KBM-7 (cell line): ENCODE results near the gene OR1I1.
"Not testable (repeated sequence)": the region's sequence is repeated elsewhere in the genome, so short reads cannot be mapped to it uniquely, and the experiment has no call there.

Experiments used
- DNase-seq: peaks from one replicate; pipeline ENCODE4 v3.0.0-alpha.2; 2015
- in situ Hi-C: fragments of 300-500 bp; cut with MboI; formaldehyde crosslinking; loops from 2 replicates; pipeline ENCODE4 v1.14.3; 2020; ENCODE audit warnings: low sequenced_read_pairs, low pct_unique_long_range_greater_than_20kb, mixed read lengths

Gene OR1I1, protein sequence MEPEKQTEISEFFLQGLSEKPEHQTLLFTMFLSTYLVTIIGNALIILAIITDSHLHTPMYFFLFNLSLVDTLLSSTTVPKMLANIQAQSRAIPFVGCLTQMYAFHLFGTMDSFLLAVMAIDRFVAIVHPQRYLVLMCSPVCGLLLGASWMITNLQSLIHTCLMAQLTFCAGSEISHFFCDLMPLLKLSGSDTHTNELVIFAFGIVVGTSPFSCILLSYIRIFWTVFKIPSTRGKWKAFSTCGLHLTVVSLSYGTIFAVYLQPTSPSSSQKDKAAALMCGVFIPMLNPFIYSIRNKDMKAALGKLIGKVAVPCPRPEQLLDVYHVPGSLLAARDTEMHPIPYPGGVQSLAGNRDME

DNA sequence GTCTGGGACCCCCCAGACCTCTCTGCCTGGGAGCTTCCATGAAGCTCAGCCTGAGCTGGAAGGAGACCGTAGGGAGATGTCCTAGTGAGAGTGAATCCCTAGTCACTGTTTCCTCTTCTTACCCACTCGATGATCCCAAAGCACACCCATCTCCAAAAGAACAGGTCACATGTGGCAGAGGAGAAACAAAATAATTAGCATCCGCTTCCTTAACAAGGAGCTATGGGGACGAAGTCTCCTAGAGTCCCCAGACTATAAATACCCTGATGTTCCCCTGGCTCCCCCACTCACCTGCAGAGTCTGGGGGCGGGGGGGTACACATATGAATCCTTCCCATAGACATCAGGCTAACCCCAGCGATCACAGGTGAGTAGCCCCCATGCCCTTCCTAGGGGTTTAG, at the start of gene OR1I1:
Gene OR1I1, plus strand, starts transcription at position 301 of the 400 bp plus-strand sequence. CDS start 4,855 bp downstream, outside the sequence.
- in situ Hi-C loops: no loop called here
- DNase-seq: no peak

DNA sequence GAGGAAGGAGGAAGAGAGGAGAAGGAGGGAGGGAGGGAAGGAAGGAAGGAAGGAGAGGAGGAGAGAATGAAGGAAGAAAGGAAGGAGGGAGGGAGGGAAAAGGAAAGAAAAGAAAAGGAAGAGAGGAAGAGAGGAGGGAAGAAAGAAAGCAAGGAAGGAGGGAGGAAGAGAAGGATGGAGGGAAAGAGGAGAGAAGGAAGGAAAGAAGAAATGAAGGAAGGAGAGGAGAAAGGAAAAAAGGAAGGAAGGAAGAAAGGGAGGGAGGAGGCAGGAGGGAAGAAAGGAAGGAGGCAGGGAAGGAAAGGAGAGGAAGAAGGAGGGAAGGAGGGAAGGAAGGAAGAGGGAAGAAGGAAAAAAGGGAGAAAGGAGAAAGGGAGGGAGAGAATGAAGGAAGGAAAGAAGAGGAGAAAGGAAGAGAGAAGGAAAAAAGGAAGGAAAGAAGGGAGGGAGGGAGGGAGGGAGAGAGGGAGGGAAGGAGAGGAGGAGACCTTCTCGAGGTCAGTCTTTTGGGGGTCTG, 46.2 kb upstream of the OR1I1 start:
- DNase-seq: no peak
- in situ Hi-C loops: no loop called here

DNA sequence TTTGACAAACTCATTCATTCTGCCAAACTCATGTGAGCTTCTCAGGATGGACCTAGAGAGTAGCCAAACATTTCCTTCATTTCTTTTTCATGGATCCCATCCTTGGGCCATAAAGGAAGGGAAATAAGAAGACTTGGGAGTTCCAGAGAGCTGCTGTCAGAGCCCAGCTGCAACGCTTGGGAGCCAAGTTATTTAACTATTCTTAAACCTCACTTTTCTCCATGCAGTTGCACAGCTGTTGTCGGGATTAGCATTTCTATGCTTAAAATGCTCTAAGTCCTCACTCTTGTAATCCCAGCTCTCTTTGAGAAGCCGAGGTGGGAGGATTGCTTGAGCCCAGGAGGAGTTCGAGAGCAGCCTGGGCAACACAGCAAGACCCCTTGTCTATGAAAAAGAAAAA, 44.4 kb upstream of the OR1I1 start:
- in situ Hi-C loops: no loop called here
- no peak for DNase-seq

DNA sequence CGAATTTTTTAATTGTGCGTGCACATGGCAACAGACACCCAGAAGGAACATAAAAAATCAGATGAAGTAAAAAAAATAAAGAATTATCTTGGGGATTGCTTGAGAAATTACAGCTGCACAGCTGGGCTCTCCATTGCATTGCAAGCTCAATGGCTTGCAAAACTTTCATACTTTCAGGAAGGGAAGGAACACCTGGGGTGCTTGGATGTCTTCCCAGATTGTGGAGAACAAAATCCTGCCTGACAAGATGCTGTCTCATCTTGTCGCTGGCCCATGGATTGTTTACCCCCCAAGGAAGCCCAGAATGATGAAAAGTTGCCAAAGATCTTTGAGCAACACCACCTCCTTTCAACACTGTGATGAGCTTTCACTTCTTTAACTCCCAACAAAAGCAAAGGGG, 43.7 kb upstream of the OR1I1 start:
- DNase-seq: no peak
- in situ Hi-C loops: no loop called here

DNA sequence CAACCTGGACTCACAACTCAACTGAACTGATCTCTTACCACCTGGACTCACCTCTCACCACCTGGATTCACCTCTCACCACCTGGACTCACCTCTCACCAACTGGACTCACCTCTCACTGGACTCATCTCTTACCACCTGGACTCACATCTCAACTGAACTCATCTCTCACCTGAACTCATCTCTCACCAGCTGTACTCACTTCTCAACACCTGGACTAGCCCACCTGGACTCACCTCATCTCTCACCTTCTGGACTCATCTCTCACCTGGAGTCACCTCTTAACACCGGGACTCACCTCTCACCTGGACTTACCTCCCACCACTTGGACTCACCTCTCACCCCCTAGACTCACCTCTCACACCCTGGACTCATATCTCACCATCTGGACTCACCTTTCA, 40.0 kb upstream of the OR1I1 start:
- DNase-seq: no peak
- in situ Hi-C loops: no loop called here

DNA sequence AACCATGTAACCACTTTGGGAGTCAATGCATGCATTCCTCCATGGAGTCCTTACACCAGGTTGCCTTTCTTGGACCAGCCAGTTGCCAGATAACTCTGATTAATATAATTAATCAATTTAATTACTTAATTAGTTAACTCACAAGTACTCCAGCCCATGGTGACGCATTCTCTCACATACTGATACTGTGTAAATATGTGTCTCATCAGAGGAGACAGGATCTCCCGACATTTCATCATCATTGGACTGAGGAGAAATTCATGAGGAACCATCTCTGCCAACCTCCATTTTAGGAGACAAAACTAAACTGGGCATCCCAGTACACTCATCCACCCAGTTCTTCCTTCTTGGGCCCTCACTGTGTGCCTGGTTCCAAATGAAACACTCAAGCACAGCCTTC, 39.2 kb upstream of the OR1I1 start:
- in situ Hi-C loops: no loop called here
- no peak for DNase-seq

DNA sequence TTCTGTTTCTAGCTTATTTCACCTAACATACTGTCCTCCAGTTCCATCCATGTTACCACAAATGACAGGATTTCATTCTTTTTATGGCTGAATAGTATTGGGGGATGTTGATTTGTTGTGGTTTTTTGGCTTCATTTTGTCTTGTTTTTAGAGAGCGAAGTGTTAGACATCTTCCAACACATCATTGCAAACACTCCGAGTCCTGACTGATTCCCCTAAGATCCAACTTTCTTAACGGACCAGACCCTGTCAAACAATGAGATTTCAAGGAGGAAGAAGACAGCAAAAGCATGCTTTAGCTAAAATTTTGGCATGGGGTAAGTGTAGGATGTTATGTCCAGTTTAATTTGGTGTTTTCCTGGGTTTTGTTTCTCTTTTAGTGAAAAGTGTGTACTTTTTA, 36.5 kb upstream of the OR1I1 start:
- in situ Hi-C loops: no loop called here
- DNase-seq: no peak

DNA sequence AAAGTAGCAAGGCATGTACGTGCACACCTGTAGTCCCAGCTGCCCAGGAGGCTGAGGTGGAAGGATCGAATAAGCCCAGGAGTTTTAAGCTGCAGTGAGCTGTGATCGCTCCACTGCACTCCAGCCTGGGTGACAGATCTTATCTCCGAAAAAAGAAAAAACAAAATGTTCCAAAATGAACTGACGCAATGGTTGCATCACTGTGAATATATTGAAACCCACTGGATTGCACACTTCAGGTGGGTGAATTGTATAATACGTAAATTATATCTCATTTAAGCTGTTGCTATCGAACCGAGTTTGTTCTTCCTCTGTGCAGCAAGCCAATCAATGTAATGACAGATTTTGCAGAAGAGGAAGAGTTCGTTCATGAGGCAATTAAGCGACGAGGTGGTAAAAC, 34.3 kb upstream of the OR1I1 start:
- in situ Hi-C loops: no loop called here

DNA sequence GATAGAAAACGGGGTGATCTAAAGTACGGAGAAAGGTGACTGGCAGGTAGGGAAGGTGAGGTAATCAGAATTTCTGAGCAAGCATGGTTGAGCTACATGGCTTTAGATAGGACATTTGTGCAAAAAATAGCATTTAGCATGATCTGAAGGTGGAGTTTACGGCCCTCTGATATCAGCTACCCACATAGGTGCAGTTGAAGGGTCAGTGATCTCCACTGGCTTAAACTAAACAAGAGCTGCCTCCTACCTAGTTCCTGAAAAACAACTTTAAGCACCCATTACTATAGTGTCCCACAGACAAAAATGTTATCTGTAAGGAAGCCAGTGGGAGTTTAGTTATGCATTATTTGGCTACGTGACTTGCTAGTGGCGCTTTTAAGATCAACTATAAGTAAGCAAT, 33.9 kb upstream of the OR1I1 start:
- DNase-seq: no peak
- in situ Hi-C loops: no loop called here

More for the DNA sequence above, 34.3 kb upstream of the OR1I1 start:
- DNase-seq: no peak

DNA sequence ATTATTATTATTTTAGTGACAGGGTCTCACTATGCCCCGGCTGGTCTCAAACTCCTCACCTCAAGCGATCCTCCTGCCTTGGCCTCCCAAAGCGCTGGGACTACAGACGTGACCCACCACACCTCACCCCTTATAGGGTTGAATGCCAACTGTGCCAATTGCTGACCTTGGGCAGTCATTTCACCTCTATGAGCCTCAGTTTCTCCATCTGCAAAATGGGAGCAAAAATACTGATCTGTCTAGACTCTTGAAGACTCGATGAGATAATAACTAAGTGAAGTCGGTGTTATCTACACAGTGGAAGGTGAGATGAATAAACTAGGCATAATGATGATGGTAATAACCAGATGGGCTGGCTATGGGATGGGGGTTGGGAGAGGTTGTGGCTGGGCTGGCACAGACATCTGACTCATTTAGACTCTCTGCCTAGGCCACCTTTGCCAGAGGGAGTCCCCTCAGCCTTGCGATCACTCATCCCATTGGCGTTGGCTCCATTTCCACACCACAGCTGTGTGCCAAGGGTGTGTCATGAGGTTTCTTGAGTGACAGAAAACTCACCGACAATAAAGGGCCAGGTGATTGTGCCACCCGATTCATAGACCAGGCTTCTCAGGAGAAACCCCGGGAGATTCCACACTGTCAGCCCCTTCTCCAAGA, 33.0 kb upstream of the OR1I1 start, which contains the start of gene CASP14:
Gene CASP14, plus strand, starts transcription at position 596 of the 657 bp plus-strand sequence. CDS start 2,772 bp downstream, outside the sequence.
- in situ Hi-C loops: no loop called here
- no peak for DNase-seq

DNA sequence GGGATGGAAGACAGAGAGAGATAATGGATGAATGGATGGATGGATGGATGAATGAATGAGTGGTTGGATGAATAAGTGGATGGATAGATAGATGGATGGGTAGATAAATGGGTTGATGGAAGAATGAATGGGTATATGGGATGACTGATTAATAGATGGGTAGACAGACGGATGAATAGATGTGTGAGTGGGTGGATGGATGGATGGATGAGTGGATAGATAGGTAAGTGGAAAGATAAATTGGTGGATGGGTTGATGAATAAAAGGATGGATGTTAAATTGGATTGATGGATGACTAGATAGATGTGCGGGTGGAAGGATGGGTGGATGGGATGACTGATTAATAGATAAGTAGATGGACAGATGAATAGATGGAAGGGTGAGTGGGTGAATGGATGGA, 31.4 kb upstream of the OR1I1 start:
- in situ Hi-C loops: no loop called here
- DNase-seq: no peak

DNA sequence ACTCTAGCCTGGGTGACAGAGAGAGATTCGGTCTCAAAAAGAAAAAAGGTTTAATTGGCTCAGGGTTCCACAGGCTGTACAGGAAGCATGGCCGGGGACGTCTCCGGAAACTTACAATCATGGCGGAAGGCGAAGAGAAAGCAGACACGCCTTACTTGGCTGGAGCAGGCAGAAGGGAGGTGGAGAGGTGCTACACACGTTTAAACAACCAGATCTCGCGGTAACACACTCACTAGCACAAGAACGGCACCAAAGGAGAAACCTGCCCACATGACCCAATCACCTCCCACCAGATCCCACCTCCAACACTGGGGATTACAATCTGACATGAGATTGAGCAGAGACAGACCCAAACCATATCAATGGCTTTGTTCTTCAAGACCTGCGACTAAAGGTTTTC, 20.0 kb upstream of the OR1I1 start:
- in situ Hi-C loops: no loop called here
- DNase-seq: no peak

DNA sequence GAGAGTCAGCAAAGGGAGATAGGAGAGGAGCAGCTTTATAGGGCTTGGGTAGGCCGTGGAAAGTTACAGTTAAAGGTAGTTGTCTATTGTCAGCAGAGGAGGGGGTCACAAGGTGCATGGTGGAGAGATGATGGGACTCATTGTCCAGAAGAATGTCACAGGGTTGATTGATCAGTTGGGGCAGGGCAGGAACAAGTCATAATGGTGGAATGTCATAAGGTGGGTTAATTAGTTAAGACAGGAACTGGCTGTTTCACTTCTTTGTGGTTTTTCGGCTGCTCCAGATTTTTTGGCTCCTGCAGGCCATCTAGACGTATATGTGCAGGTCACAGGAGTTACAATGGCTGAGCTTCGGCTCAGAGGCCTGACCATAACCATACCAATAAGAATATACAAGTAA, 11.6 kb upstream of the OR1I1 start:
- in situ Hi-C loops, DNase-seq: not testable (repeated sequence)

DNA sequence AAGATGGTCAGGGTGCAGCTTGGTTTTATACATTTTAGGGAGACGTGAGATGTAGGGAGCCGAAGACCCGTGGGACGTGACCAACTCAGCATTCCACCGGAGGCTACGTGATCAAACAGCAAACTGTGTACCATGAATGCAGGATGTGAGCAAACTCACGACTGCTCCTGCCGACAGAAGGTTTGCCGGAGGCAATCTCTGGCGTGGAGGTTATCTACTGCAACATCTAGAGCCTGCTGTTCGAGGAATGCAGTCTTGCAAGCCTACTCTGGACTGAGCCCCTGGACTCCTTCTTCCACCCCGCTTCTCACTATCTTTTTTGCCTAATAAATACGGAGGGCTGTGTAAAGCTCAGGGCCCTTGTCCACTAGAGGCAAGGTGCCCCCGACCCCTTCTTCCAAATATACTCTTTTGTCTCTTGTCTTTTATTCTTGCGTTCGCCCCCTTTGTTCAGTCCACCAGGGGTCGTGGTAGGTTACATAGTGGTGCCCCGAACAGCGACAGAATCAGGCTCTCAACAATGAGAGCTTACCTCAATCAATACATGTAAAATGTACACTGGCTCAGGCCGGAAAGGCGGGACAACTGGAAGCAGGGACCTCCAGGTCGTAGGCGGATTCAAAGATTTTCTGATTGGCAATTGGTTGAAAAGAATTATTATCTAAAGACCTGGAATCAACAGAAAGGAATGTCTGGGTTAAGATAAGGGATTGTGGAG, 8.9 kb upstream of the OR1I1 start:
- in situ Hi-C loops: no loop called here
- peak; percentile 4 for DNase-seq

DNA sequence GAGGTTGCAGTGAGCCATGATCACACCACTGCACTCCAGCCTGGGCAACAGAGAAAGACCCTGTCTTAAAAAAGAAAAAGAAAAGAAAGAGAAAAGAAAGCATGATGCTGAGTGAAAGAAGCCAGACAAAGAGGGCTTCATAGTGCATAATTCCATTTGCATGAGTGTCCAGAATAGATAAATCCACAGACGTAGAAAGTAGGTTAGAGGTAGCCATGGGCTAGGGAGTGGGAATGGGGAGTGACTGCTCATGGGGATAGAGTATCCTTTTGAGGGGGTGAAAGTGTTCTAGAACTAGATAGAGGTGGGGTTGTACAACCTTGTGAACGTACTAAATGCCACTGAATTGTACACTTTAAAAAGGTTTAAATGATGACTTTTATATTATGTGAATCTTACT, 7.6 kb upstream of the OR1I1 start:
- in situ Hi-C loops: no loop called here

DNA sequence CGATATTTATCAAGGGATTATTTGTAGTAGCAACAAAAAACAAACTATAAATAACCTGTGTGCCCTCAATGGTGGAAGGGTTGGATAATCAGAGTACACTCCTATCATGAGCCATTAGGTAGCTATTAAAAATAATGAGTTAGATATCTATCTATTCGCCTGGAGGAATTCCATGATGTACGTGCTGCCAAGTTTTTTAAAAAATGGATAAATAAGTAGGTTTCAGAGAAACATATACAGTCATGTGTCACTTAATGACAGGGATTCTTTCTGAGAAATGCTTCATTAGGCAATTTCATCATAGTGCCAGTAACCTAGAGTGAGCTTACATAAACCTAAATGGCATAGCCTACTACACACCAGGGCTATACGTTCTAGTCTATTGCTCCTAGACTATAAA, 6.2 kb upstream of the OR1I1 start:
- DNase-seq: no peak
- in situ Hi-C loops: no loop called here

More for the DNA sequence above, 7.6 kb upstream of the OR1I1 start:
- DNase-seq: no peak

DNA sequence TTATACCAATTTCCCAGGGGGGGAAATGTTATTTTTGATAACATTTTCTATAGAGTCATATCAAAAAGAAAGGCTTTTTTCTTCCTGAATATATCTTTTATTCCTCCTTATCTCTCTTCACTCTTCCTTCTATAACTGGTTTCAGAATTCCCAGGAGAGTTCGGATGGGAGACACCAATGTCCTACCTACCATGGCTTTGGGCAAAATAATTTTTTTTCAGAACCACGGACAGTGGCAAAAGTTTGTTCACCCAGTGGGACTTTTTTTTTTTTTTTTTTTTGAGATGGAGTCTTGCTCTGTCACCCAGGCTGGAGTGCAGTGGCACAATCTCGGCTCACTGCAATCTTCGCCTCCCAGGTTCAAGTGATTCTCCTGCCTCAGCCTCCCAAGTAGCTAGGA, 2.0 kb upstream of the OR1I1 start:
- peak; percentile 16 for DNase-seq
- in situ Hi-C loops: not testable (repeated sequence)

DNA sequence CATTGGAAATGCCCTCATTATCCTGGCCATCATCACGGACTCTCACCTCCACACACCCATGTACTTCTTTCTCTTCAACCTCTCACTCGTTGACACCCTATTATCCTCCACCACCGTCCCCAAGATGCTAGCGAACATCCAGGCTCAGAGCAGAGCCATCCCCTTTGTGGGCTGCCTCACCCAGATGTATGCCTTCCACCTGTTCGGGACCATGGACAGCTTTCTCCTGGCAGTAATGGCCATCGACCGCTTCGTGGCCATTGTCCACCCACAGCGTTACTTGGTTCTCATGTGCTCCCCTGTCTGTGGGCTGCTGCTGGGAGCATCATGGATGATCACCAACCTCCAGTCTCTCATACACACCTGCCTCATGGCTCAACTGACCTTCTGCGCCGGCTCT, 5.2 kb downstream of the OR1I1 start:
- no peak for DNase-seq
- in situ Hi-C loops: no loop called here

DNA sequence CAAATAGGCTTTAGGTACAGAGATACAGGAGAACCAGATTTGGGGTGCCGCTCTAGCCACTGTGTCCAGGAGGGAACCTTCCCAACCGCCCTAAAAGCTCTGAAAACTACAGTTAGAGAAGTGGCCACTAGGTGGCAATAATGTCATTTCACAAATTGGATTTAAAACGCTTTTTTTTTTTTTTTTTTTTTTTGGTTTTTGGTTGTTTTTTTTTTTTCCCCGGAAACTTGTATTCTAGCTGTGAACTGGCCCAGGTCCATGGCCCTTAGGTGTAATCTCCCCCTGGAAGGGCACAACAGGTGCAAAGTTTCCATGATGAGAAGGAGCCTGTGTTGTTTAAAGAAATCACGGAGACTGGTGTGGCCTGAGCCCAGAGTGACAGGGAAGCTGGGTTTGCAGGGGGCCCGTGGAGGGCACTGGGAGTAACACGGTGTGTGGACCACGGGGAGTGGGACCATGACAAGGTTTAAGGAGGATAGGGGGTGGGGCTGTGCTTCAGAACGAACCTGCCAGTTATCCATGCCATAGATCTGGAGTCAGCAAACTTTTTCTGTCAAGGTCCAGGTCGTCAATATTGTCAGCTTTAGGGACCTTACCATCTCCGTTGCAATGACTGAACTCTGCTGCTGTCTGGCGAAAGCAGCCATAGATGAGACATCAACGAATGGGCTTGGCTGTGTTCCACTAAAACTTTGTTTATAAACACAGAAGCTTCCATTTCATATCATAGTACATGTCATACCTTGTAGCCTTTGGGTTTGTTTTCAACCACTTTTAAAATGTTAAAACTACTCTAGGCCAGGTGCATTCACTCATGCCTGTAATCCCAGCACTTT, 10.1 kb downstream of the OR1I1 start:
- in situ Hi-C loops: no loop called here
- DNase-seq: peak; percentile 79
